ACC112 (cell line): ENCODE data around the gene GRHL1.
"Not testable (repeated sequence)": the region's sequence is repeated elsewhere in the genome, so short reads cannot be mapped to it uniquely, and the experiment has no call there.

ENCODE experiments used
- H2AFZ ChIP-seq: fragments of 200-600 bp; sonication (generic); one replicate; pipeline ENCODE4 v1.6.0; 2017; ENCODE audit warnings: antibody characterized with exemption, low read length; ENCODE audit not compliant: unreplicated experiment
- H3K27ac ChIP-seq: fragments of 200-600 bp; sonication (generic); 2 replicates; pipeline ENCODE4 v1.5.1; 2014; ENCODE audit warnings: low read depth, mild to moderate bottlenecking, antibody characterized with exemption, low read length, moderate library complexity
- H3K27me3 ChIP-seq: fragments of 200-600 bp; sonication (generic); 2 replicates; pipeline ENCODE4 v1.6.1; 2014; ENCODE audit warnings: mild to moderate bottlenecking, antibody characterized with exemption, low read length, moderate library complexity, mixed read lengths; ENCODE audit not compliant: insufficient read depth
- H3K36me3 ChIP-seq: fragments of 200-600 bp; sonication (generic); 2 replicates; pipeline ENCODE4 v1.6.1; 2016; ENCODE audit warnings: mild to moderate bottlenecking, antibody characterized with exemption, low read length, moderate library complexity, mixed read lengths; ENCODE audit not compliant: insufficient read depth
- H3K4me1 ChIP-seq: fragments of 200-600 bp; sonication (generic); one replicate; pipeline ENCODE4 v1.6.1; 2016; ENCODE audit warnings: low read length, mixed read lengths; ENCODE audit not compliant: insufficient read depth, unreplicated experiment, control insufficient read depth
- H3K4me3 ChIP-seq: fragments of 200-600 bp; sonication (generic); 2 replicates; pipeline ENCODE4 v1.5.1; 2014; ENCODE audit warnings: mild to moderate bottlenecking, low read depth, low read length
- H3K79me2 ChIP-seq: fragments of 200-600 bp; sonication (generic); one replicate; pipeline ENCODE4 v1.6.0; 2016; ENCODE audit warnings: low read length; ENCODE audit not compliant: control insufficient read depth, unreplicated experiment, insufficient read depth

Gene GRHL1

GRCh38 chr2:9927020-9927419 lies 24.5 kb upstream of the GRHL1 start:
- not testable (repeated sequence) for H3K36me3 ChIP-seq, H3K4me1 ChIP-seq, H3K27ac ChIP-seq, H3K27me3 ChIP-seq, H2AFZ ChIP-seq, H3K4me3 ChIP-seq, H3K79me2 ChIP-seq

GRCh38 chr2:9937258-9937657 lies 14.2 kb upstream of the GRHL1 start:
- Histone ChIP-seq H3K79me2 (no peaks in the 10 kb centered on the region), H3K36me3 (peaks cover 11% of the 10 kb centered on the region), H2AFZ (no peak overlapping the region), H3K27ac (no peak overlapping the region), H3K27me3 (no peaks in the 10 kb centered on the region), H3K4me3 (no peak overlapping the region), H3K4me1 (peaks cover 11% of the 10 kb centered on the region)

GRCh38 chr2:9937968-9938367 lies 13.5 kb upstream of the GRHL1 start:
- Histone ChIP-seq H3K36me3 (peaks cover 11% of the 10 kb centered on the region), H3K79me2 (no peaks in the 10 kb centered on the region), H3K4me3 (no peak overlapping the region), H3K27me3 (no peaks in the 10 kb centered on the region), H2AFZ (no peak overlapping the region), H3K27ac (no peak overlapping the region), H3K4me1 (peaks cover 11% of the 10 kb centered on the region)

GRCh38 chr2:9939587-9940485 lies 11.7 kb upstream of the GRHL1 start:
- H3K27ac ChIP-seq: no peak overlapping the region
- 0 out of 2 replicates have a peak, but pooled peaks cover 2% of the 10 kb centered on the region for H3K27me3 ChIP-seq
- no peak overlapping the region for H2AFZ ChIP-seq
- H3K4me3 ChIP-seq: no peak overlapping the region
- no peaks in the 10 kb centered on the region for H3K36me3 ChIP-seq
- peaks cover 11% of the 10 kb centered on the region for H3K4me1 ChIP-seq
- H3K79me2 ChIP-seq: no peaks in the 10 kb centered on the region

GRCh38 chr2:9941196-9941995 lies 10.1 kb upstream of the GRHL1 start:
- Histone ChIP-seq H3K27ac (no peak overlapping the region), H3K4me3 (no peak overlapping the region)

GRCh38 chr2:9941996-9942390 lies 9.5 kb upstream of the GRHL1 start:
- 0 out of 2 replicates have a peak, but pooled peaks cover 5% of the 10 kb centered on the region for H3K27me3 ChIP-seq
- H3K36me3 ChIP-seq: no peaks in the 10 kb centered on the region
- H3K4me3 ChIP-seq: no peak overlapping the region
- no peak overlapping the region for H3K27ac ChIP-seq
- H2AFZ ChIP-seq: no peak overlapping the region
- peaks cover 11% of the 10 kb centered on the region for H3K4me1 ChIP-seq
- H3K79me2 ChIP-seq: no peaks in the 10 kb centered on the region

More at GRCh38 chr2:9941196-9941995, 10.1 kb upstream of the GRHL1 start:
- H3K36me3 ChIP-seq: no peaks in the 10 kb centered on the region
- H3K79me2 ChIP-seq: no peaks in the 10 kb centered on the region
- 0 out of 2 replicates have a peak, but pooled peaks cover 5% of the 10 kb centered on the region for H3K27me3 ChIP-seq
- no peak overlapping the region for H2AFZ ChIP-seq
- peaks cover 11% of the 10 kb centered on the region for H3K4me1 ChIP-seq

GRCh38 chr2:9944330-9944758 lies 7.1 kb upstream of the GRHL1 start:
- Histone ChIP-seq H3K4me1 (peaks cover 11% of the 10 kb centered on the region), H3K79me2 (no peaks in the 10 kb centered on the region), H2AFZ (no peak overlapping the region), H3K27ac (no peak overlapping the region), H3K4me3 (no peak overlapping the region), H3K27me3 (0 out of 2 replicates have a peak, but pooled peaks cover 5% of the 10 kb centered on the region), H3K36me3 (no peaks in the 10 kb centered on the region)

- no peak overlapping the region for H2AFZ ChIP-seq
- H3K4me1 ChIP-seq: peaks cover 11% of the 10 kb centered on the region
- H3K4me3 ChIP-seq: no peak overlapping the region
- H3K27me3 ChIP-seq: 0 out of 2 replicates have a peak, but pooled peaks cover 5% of the 10 kb centered on the region
- no peaks in the 10 kb centered on the region for H3K79me2 ChIP-seq
- H3K27ac ChIP-seq: no peak overlapping the region
- no peaks in the 10 kb centered on the region for H3K36me3 ChIP-seq
Observed at GRCh38 chr2:9945596-9945995, 5.9 kb upstream of the GRHL1 start.

- Histone ChIP-seq H3K4me3 (no peak overlapping the region), H3K79me2 (no peaks in the 10 kb centered on the region), H3K4me1 (peaks cover 7% of the 10 kb centered on the region), H3K27me3 (0 out of 2 replicates have a peak, but pooled peaks cover 5% of the 10 kb centered on the region), H2AFZ (no peak overlapping the region), H3K27ac (no peak overlapping the region), H3K36me3 (no peaks in the 10 kb centered on the region)
Observed at GRCh38 chr2:9946076-9946475, 5.4 kb upstream of the GRHL1 start.

- Histone ChIP-seq H3K36me3 (no peaks in the 10 kb centered on the region), H2AFZ (no peak overlapping the region), H3K4me3 (no peak overlapping the region), H3K27ac (no peak overlapping the region), H3K4me1 (no peaks in the 10 kb centered on the region), H3K27me3 (peaks cover 5% of the 10 kb centered on the region; the same call in 1 of the 2 replicates), H3K79me2 (no peaks in the 10 kb centered on the region)
Observed at GRCh38 chr2:9946818-9947217, 4.7 kb upstream of the GRHL1 start.
